GM10248 (cell line): ENCODE measurements around the gene ZNF552.
"Not testable (repeated sequence)": the region's sequence is repeated elsewhere in the genome, so short reads cannot be mapped to it uniquely, and the experiment has no call there.

Experiments used
- CTCF ChIA-PET: fragments of 300-600 bp; sonication (Branson Sonifier 250); formaldehyde crosslinking; extraction: SDS; loops from one replicate; lab custom pipeline; 2021; ENCODE audit warnings: antibody characterized with exemption; lab: Yijun Ruan, JAX
- POLR2A ChIA-PET: fragments of 350-650 bp; sonication (Branson Sonifier 250); formaldehyde crosslinking; extraction: SDS; loops from one replicate; lab custom pipeline; 2020; ENCODE audit warnings: antibody characterized with exemption; lab: Yijun Ruan, JAX
- DNase-seq: peaks from one replicate; pipeline ENCODE4 v3.0.0; 2012; ENCODE audit errors: extremely low spot score
- TF ChIP-seq, protein P1 (sequence below): IDR thresholded peaks from 2 replicates; pipeline ENCODE4 v1.5.1; 2012; ENCODE audit warnings: mild to moderate bottlenecking, low read depth; ENCODE audit errors: extremely low read depth, missing control alignments, control extremely low read depth

ZNF552 gene

DNA sequence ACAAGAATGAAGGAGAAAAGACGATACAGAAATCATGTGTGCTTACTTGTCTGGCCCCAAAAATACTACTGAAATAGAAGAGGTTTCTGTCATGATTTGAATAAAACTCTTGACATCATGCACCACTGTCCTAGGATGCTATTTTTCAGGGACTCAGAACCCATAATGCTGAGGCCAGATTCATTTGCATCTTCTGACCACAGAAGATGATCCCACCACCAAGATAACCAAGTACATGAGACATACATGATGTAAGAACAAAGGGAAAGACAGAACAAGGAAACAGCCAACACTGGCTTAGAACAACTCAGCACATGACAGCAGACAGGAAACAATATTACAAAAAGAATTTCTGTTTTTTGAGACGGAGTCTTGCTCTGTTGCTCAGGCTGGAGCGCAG, 2.5 kb downstream of the ZNF552 start:
- TF ChIP-seq, protein P1, sequence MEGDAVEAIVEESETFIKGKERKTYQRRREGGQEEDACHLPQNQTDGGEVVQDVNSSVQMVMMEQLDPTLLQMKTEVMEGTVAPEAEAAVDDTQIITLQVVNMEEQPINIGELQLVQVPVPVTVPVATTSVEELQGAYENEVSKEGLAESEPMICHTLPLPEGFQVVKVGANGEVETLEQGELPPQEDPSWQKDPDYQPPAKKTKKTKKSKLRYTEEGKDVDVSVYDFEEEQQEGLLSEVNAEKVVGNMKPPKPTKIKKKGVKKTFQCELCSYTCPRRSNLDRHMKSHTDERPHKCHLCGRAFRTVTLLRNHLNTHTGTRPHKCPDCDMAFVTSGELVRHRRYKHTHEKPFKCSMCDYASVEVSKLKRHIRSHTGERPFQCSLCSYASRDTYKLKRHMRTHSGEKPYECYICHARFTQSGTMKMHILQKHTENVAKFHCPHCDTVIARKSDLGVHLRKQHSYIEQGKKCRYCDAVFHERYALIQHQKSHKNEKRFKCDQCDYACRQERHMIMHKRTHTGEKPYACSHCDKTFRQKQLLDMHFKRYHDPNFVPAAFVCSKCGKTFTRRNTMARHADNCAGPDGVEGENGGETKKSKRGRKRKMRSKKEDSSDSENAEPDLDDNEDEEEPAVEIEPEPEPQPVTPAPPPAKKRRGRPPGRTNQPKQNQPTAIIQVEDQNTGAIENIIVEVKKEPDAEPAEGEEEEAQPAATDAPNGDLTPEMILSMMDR: no peak
- ChIA-PET CTCF (no interaction called here), POLR2A (interaction anchor here (0.6 kb wide), 3 partner anchors 36 to 138 kb away, joined by 3 to 4 read pairs (median 4); no protein-coding TSS in a partner anchor)
- DNase-seq: peak; percentile 32

DNA sequence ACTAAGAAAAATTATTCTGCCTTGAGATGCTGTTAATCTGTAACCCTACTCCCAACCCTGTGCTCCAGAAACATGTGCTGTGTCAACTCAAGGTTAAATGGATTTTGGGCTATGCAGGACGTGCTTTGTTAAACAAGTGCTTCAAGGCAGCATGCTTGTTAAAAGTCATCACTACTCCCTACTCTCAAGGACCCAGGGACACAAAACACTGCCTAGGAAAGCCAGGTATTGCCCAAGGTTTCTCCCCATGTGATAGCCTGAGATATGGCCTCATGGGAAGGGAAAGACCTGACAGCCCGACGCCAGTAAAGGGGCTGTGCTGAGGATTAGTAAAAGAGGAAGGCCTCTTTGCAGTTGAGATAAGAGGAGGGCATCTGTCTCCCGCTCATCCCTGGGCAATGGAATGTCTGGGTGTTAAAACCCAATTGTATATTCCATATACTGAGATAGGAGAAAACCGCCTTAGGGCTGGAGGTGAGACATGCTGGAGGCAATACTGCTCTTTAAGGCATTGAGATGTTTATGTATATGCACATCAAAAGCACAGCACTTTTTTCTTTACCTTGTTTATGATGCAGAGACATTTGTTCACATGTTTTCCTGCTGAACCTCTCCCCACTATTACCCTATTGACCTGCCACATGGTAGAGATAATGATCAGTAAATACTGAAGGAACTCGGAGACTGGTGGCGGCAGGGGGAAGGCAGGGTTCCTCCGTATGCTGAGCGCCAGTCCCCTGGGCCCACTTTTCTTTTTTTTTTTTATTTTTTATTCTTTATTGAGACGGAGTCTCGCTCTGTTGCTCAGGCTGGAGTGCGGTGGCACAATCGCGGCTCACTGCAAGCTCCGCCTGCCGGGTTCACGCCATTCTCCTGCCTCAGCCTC, 4.1 kb downstream of the ZNF552 start:
- CTCF ChIA-PET, DNase-seq: not testable (repeated sequence)
- POLR2A ChIA-PET: interaction anchor here (0.6 kb wide), 1 partner anchor 382 kb away, joined by 3 read pairs; no protein-coding TSS in a partner anchor

DNA sequence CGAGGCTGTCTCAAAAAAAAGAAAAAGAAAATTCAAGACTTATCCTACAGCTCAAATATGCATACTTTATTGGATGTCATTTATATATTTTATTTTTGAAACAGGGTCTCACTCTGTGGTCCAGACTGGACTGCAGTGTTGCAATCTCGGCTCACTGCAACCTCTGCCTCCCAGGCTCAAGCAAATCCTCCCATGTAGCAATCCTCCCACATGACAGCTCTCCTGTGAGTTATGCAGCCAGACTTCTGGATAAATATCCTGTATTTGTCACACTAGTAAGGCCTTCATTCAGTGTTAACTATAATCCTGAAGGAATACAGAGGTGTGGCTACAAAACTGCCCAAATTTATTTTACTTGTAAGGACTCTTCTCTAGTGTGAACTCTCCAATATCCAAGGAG, 7.2 kb downstream of the ZNF552 start:
- ChIA-PET POLR2A (interaction anchor here (0.6 kb wide), 1 partner anchor 36 kb away, joined by 4 read pairs; no protein-coding TSS in a partner anchor), CTCF (no interaction called here)
- no peak for DNase-seq
- TF ChIP-seq, protein P1: no peak

DNA sequence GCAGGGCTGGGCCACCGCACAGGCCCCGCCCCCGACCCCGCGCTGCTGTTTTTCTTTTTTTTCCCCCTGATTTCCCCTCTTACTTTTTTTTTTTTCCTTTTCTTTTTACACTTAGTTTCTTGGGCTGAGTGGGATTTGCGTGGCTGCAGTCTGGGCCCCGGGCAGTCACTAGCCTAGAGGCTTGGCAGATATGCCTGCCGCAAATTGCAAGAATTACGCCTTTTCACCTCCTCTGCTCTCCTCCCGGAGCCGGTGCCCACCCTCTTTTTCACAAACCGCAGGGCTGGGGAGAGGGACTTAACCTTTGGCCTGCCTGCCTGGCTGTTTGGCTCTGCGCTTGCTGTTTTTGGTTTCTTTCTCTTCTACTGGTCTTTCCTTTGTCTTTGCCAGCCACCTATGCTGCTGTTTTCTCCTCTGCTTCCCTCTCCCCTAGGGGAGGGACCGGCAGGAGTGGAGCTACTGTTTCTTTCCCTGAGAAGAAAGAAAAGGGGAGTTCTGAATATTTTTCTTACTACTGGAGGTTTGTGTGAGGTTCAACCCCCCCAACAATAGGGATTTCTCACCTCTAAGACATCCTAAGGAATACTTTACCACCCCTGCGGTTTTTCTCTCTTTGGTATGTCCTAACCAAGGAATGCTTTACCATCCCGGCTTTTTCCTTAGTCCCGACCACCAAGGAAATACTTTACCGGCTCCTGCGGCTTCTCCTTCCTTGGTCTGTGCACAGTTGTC, 11.0 kb downstream of the ZNF552 start:
- POLR2A ChIA-PET: interaction anchor here (0.5 kb wide), 1 partner anchor 667 kb away, joined by 7 read pairs; no protein-coding TSS in a partner anchor
- no peak for DNase-seq
- CTCF ChIA-PET: no interaction called here
- TF ChIP-seq, protein P1: no peak

DNA sequence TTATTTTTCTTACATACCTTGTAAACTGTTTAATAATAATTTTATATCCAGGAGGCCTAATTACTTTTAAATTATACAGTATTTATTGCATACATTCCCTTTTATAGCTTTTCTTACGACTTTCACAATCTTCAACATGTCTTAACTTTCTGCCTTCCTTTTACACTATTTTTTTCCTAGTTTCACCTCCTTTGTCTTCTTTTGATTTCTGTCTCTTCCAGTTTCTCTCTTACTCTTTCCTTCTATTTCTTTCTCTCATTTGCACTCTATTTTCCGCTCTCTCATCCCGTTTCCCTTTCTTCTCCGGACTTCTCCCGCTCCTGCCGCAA, 11.5 kb downstream of the ZNF552 start:
- ChIA-PET CTCF (no interaction called here), POLR2A (no interaction called here)
- DNase-seq: no peak
- TF ChIP-seq, protein P1: no peak

DNA sequence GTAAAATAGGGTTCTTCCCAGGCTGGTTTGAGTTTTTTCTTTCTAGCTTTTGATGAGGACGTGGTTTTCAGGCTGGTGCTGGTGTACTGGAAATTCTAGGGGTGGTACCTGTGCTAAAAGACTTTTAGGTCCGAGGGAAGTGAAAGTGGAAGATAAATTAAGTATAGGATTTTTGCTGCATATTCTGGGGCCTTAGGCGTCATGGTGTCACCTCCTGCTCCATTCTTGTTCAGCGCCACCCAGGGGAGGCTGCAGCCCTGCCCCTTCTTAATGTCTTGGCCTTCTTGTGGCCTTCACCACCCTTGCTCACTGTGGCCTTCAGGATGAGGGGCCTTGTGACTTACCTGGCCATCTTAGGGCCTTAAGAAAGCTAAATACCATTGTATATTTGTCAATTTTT, 12.4 kb downstream of the ZNF552 start:
- peak; percentile 57 for DNase-seq
- ChIA-PET POLR2A (no interaction called here), CTCF (interaction anchor here (1.0 kb wide), 1 partner anchor 26 kb away, joined by 3 read pairs; no protein-coding TSS in a partner anchor)
- TF ChIP-seq, protein P1: peak; percentile 38
